Fibroblast of skin of right quadriceps (primary cell): ENCODE data around the gene THBS3.
A peak's percentile ranks its signal among the peaks of the same experiment; 100 is the strongest.

Experiments
- DNase-seq: peaks from one replicate; pipeline ENCODE4 v3.0.0-alpha.2; 2013

The THBS3 gene

GRCh38 chr1:155186794-155187455 lies 20.8 kb downstream of the THBS3 start:
- no peak for DNase-seq

GRCh38 chr1:155186067-155186793 lies 21.5 kb downstream of the THBS3 start:
- no peak for DNase-seq

DNA sequence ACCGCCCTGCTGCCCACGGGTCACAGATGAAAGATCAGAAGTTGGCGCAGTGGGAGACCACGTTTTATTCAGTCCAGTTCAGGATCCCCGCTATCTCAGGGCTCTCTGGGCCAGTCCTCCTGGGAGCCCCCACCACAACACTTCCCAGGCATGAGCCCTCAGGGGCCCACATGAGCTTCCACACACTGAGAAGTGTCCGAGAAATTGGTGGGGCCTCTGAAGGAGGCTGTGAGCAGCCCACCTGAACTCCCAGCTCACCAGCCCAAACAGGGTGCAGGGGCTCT lies 22.0 kb downstream of the THBS3 start:
- DNase-seq = no peak

- no peak for DNase-seq
Observed at GRCh38 chr1:155184835-155185782, 22.6 kb downstream of the THBS3 start.

GRCh38 chr1:155184351-155184811 lies 23.3 kb downstream of the THBS3 start:
- no peak for DNase-seq

- DNase-seq = no peak
Observed at GRCh38 chr1:155183775-155184221, 23.9 kb downstream of the THBS3 start.

DNA sequence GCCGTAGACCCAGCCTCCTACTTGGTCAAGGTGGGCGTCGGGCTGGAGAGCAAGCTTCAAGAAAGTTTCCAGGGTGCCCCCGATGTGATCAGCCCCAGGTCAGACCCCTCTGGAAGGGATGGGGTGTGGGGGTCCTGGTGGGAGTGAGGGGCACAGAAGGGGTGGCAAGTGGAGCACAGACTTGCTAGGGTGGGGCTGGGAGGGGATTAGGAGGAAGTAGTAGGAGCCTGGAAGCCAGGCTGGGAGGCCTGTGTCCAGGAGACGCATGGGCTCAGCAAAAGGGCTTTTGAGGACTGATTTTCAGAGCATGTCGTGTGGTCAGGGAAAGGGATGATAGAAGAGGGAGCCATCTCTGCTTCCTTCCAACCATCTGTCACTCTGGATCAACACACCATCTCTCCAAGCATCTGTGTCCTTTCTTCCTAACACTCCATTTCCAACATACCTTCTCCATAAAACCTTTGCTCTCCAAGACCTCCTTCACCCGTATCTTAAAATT lies 25.6 kb downstream of the THBS3 start:
- no peak for DNase-seq

DNA sequence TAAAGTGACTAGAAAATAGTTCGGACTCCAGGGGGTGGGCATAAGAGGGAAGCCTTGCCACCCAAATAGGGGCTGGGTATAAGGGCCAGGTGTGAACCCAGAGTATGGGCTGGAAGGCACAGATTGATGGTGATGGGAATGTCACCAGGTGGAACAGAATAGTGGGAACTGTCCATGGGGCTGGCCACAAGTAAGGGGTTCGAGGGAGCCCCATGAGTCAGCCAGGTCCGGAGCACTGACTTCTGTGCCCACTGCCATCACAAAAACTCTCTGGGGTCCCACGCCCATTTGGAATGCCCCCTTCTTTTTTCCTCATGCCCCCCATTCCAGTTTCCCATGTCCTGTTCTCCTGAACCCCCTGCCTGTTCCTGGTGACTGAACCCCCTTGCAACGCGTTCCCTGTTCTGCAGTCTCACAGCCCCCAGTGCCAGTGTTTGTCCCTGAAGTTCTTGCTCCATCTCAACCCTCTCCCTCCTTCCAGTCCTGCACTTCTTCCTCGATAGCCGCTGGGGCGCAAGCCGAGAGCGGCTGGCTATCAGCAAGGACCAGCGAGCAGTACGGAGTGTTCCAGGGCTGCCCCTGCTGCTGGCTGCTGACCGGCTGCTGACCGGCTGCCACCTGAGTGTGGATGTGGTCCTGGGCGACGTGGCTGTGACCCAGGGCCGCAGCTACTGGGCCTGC lies 26.2 kb downstream of the THBS3 start:
- DNase-seq = no peak

GRCh38 chr1:155179112-155180031 lies 28.3 kb downstream of the THBS3 start:
- DNase-seq = no peak

DNA sequence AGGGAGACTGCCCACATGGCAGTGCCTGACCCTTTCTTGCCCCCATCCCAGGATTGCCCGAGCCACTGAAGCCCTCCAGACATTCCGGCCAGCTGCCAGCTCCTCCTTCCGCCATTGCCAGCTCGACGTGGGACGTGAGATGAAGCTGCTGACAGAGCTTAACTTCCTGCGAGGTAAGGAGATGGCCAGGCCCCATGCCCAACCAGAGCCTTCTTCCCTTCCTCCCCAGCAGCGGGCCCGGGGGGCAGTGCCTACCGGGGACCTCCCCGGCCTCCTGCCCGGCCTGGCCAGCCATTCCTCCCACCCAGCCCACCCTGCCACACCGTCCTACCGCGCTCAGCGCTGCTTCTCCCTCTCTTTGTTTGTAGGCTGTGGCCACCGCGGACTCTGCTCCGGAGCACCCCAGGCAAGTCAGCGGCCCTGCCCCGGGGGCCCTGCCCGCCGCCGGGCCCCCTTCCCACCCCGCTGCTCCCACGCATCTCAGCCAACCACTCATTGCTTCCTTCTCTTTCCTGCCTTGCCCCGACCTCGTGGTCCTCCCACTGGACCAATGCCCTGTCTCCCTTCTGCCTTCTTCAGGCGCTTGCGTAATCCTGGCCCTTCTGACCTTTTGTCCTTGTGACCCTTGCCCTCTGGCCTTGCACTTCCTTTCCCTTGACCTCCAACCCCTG lies 29.1 kb downstream of the THBS3 start:
- DNase-seq = no peak

- DNase-seq = no peak
Observed at GRCh38 chr1:155177918-155178281, 29.8 kb downstream of the THBS3 start.

DNA sequence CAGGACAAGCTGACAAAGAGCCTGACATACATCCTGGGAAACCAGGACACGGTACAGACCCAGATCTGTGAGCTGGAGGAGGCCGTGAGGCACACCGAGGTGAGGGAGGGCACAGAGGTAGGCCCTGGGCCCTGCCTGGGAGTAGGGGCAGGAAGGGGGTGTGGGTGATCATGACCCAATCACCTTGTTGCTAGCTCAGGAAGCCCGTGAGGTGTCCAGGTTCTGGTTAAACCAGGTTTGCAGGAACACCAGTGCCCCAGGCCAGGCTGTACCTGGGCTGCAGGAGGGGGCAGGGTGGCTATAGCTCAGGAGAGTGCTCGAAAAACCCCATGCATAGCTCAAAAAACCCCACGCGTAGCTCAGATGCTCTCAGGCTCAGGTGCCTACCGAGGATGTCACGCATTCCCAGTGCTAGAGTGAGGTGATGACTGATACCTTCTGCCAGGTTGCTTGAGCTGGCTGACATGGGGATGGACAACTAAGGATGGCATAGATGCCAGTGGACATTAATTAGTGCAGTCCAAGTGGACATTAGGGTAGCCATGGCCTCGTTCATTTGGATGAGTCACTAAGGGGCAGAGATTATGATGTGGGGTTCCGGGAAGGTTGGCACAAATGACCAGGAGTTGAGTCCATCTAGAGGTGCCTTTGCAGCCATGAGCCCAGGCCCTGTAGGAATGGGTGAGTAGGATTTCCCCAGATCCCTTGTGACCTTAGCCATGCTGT lies 30.3 kb downstream of the THBS3 start:
- DNase-seq = no peak

DNA sequence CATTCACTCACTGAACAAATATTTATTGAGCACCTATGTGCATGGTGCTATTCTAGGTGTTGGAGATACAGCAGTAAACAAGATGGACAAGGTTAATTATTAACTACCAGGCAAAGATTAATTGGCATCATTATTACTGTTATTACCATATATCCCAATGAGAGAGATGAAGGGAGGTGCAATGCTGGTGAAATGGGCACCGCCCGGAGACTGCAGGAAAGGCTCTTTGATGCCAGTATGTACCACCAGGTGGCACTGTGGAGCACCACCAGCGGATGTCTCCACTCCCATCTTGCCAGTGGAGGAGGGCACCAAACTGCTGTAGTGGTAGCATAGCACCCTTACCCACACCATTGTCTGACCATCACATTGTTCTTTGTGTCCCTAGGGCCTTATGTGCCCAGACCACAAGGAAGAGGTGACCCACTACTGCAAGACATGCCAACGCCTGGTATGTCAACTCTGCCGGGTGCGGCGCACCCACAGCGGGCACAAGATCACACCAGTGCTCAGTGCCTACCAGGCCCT lies 31.1 kb downstream of the THBS3 start:
- peak; percentile 62 for DNase-seq

GRCh38 chr1:155175927-155176371 lies 31.7 kb downstream of the THBS3 start:
- no peak for DNase-seq

DNA sequence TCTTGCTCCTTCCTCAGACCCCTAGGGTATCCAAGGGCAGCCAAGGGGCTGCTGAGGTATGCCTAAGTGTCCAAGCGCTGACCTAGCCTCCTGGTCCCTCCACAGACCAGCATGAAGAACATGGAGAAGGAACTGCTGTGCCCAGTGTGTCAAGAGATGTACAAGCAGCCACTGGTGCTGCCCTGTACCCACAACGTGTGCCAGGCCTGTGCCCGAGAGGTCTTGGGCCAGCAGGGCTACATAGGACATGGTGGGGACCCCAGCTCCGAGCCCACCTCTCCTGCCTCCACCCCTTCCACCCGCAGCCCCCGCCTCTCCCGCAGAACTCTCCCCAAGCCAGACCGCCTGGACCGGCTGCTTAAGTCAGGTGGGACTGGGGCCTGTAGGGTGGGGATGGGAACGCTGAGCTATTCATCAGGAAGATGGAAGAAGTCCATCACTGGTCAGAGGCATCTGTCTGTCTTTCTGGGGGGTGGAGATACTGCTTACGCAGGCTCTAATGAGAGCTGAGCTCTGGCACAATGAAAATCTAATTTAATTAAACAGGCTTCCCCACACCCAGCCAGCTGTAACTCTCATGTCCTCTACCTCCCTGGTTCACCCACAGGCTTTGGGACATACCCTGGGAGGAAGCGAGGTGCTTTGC lies 32.3 kb downstream of the THBS3 start:
- no peak for DNase-seq

DNA sequence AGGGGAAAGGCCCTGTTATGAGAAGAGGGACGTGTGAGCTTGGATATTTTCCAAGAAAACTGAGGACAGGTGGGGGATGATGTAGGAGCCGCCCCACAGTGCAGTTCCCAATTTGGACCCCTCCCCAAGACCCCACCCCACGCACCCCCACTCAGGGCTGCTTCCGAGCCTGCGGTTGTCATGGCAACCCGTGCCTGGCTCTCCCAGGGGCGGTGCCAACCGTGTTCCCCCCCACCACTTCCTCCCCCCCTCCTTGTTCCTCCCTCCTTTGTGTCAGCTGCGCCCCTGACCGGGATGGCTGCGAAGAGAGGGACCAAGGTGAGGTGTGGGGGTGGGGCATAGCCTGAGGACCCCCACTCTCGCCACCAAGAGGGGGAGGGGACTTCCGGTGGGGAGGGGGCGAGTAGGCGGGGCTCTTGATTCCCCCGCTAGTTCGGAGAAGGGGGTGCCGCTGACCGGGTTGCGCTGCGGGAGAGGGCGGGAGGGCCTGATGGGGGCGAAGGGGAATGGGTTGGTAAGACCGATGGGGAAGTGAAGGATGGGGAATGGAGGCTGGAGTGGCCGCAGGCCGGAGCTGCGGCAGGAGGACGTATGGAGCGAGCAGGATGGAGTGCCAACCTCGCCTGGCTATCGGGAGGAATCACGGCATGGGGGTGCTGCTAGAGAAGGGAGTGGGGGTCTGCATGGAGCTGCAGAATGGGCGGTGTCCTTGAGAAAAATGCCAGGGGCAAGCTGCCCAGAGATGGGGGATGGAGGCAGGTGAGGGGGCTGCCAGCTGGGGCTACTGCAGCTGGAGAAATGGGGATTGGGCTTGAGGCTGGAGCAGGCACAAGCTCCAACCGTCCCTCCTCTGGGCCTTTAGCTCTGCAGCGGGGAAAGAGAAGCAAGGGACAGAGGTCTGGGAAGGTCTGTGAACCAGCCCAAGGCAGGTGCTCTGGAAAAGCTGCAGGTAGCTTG lies 33.1 kb downstream of the THBS3 start:
- peak; percentile 46 for DNase-seq

- peak; percentile 80 for DNase-seq
Observed at GRCh38 chr1:155173478-155174323, 34.0 kb downstream of the THBS3 start, which contains the start of gene TRIM46. Gene TRIM46 (plus strand): TSS chr1:155173849. CDS start chr1:155173967, 118 bp downstream.
